Suprapubic skin (tissue), 4 donors: ENCODE data around the gene ITGA5. TPM values are rescaled to one million over a fixed set of nuclear protein-coding genes. Genes with fewer than 3 reads are reported as not detected.

Source experiments
- DNase-seq, 2 donors: peaks; one replicate each; pipeline ENCODE4 v3.0.0-alpha.2; 2019; ENCODE audit warnings: low spot score in 2 of 2
- H3K27ac ChIP-seq: fragments of 200-600 bp; sonication (generic); one replicate; pipeline ENCODE4 v1.5.1; 2019
- H3K27me3 ChIP-seq: fragments of 200-600 bp; sonication (generic); one replicate; pipeline ENCODE4 v1.5.1; 2019
- H3K36me3 ChIP-seq: fragments of 200-600 bp; sonication (generic); one replicate; pipeline ENCODE4 v1.5.1; 2019
- H3K4me1 ChIP-seq: fragments of 200-600 bp; sonication (generic); one replicate; pipeline ENCODE4 v1.5.1; 2019
- H3K4me3 ChIP-seq: fragments of 200-600 bp; sonication (generic); one replicate; pipeline ENCODE4 v1.5.1; 2019; ENCODE audit warnings: mild to moderate bottlenecking
- H3K9me3 ChIP-seq: fragments of 200-600 bp; sonication (generic); one replicate; pipeline ENCODE4 v1.5.1; 2019
- EP300 ChIP-seq: sonication (generic); formaldehyde crosslinking; IDR thresholded peaks from one replicate; pipeline ENCODE4 v1.6.1; 2017; ENCODE audit warnings: antibody characterized with exemption
- POLR2A ChIP-seq, 2 donors: fragments of 450-650 bp; IDR thresholded peaks; one replicate each; pipeline ENCODE4 v1.6.1; 2017; ENCODE audit warnings: antibody characterized with exemption in 2 of 2, mild to moderate bottlenecking in 2 of 2, moderate library complexity in 2 of 2
- POLR2AphosphoS5 ChIP-seq, 3 donors: sonication (generic); formaldehyde crosslinking; IDR thresholded peaks; one replicate each; pipeline ENCODE4 v1.6.1; 2017; ENCODE audit warnings: antibody characterized with exemption in 3 of 3
- WGBS: methylation state at CpG from one replicate; pipeline ENCODE4 v1.1.5; 2018; 5-methylcytosine and 5-hydroxymethylcytosine counted together
- total RNA-seq, 4 donors: library from RNA; depleted of rRNA; stranded (reverse); fragments of >200 nt; gene quantifications; one replicate each; pipeline ENCODE4 v1.1.0, GENCODE V29; 2016
- TF ChIP-seq, protein P1 (sequence below), 2 donors: fragments of 200-600 bp in 1 of 2; fragments of 450-650 bp in 1 of 2; sonication (generic) in 1 of 2; IDR thresholded peaks; one replicate each; pipeline ENCODE4 v1.5.1; 2016 to 2019; ENCODE audit warnings: antibody characterized with exemption in 2 of 2, mild to moderate bottlenecking in 1 of 2, moderate library complexity in 1 of 2

The ITGA5 gene
- total RNA-seq, 4 donors from 2014 or later = 16.3 to 36.4 (median 24.8) TPM

GRCh38 chr12:54377797-54378515 lies 41.1 kb downstream of the ITGA5 start:
- no peaks in the 10 kb centered on the region for H3K27me3 ChIP-seq
- peak overlapping the region; percentile 45 for H3K4me3 ChIP-seq
- H3K36me3 ChIP-seq = peaks cover 17% of the 10 kb centered on the region
- TF ChIP-seq EP300 (no peak), POLR2AphosphoS5 (IDR thresholded peaks at IDR 0.05) (no peak), POLR2A (IDR thresholded peaks at IDR 0.05) (no peak)
- TF ChIP-seq, protein P1, sequence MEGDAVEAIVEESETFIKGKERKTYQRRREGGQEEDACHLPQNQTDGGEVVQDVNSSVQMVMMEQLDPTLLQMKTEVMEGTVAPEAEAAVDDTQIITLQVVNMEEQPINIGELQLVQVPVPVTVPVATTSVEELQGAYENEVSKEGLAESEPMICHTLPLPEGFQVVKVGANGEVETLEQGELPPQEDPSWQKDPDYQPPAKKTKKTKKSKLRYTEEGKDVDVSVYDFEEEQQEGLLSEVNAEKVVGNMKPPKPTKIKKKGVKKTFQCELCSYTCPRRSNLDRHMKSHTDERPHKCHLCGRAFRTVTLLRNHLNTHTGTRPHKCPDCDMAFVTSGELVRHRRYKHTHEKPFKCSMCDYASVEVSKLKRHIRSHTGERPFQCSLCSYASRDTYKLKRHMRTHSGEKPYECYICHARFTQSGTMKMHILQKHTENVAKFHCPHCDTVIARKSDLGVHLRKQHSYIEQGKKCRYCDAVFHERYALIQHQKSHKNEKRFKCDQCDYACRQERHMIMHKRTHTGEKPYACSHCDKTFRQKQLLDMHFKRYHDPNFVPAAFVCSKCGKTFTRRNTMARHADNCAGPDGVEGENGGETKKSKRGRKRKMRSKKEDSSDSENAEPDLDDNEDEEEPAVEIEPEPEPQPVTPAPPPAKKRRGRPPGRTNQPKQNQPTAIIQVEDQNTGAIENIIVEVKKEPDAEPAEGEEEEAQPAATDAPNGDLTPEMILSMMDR (IDR thresholded peaks at IDR 0.05) = no peak
- 61% methylated on average over 6 of the region's 6 CpGs for WGBS
- peak overlapping the region; percentile 66 for H3K27ac ChIP-seq
- DNase-seq = no peak
- peaks cover 77% of the 10 kb centered on the region for H3K4me1 ChIP-seq
- H3K9me3 ChIP-seq = no peaks in the 10 kb centered on the region

GRCh38 chr12:54377007-54377406 lies 42.1 kb downstream of the ITGA5 start:
- H3K4me3 ChIP-seq = no peak overlapping the region
- 52% methylated on average over 2 of the region's 2 CpGs for WGBS
- peaks cover 76% of the 10 kb centered on the region for H3K4me1 ChIP-seq
- peak overlapping the region; percentile 63 for H3K27ac ChIP-seq
- H3K36me3 ChIP-seq = peaks cover 18% of the 10 kb centered on the region
- no peaks in the 10 kb centered on the region for H3K9me3 ChIP-seq
- H3K27me3 ChIP-seq = no peaks in the 10 kb centered on the region
- TF ChIP-seq POLR2A (IDR thresholded peaks at IDR 0.05) (no peak), POLR2AphosphoS5 (IDR thresholded peaks at IDR 0.05) (no peak), EP300 (no peak)
- TF ChIP-seq, protein P1 (IDR thresholded peaks at IDR 0.05) = no peak
- DNase-seq = no peak

DNA sequence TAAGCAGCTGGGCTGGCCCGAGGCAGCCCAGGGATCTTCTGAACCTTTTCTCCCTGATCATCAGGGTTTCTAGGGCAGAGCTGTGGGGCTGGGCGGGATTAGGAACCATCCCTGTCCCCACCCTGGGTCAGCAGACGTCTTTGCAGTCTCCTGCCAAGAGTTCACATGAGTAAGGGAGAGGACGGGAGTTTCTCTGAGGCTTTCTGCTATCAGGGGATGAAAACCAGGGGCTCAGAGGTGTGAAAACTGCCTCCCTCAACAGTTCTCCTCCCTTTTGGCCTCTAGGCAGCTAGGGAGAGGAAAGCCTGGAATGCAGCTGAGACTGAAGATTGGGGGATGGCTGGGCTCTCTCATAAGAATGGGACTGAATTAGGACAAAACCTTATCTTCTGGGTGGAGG lies 42.5 kb downstream of the ITGA5 start:
- Histone ChIP-seq H3K27me3 (no peaks in the 10 kb centered on the region), H3K4me1 (peaks cover 80% of the 10 kb centered on the region), H3K27ac (peak overlapping the region; percentile 63), H3K4me3 (no peak overlapping the region), H3K9me3 (no peaks in the 10 kb centered on the region), H3K36me3 (peaks cover 22% of the 10 kb centered on the region)
- TF ChIP-seq EP300 = no peak
- no peak for TF ChIP-seq POLR2A (IDR thresholded peaks at IDR 0.05)
- TF ChIP-seq, protein P1 (IDR thresholded peaks at IDR 0.05) = no peak
- TF ChIP-seq POLR2AphosphoS5 (IDR thresholded peaks at IDR 0.05) = no peak
- DNase-seq = no peak
- 36% methylated on average over 4 of the region's 4 CpGs for WGBS

GRCh38 chr12:54375259-54375579 lies 43.8 kb downstream of the ITGA5 start:
- no peaks in the 10 kb centered on the region for H3K9me3 ChIP-seq
- 41% methylated on average over 2 of the region's 2 CpGs for WGBS
- peaks cover 23% of the 10 kb centered on the region for H3K36me3 ChIP-seq
- H3K27ac ChIP-seq = peak overlapping the region; percentile 63
- no peak overlapping the region for H3K4me3 ChIP-seq
- TF ChIP-seq, protein P1 (IDR thresholded peaks at IDR 0.05) = no peak
- DNase-seq = no peak
- peaks cover 93% of the 10 kb centered on the region for H3K4me1 ChIP-seq
- H3K27me3 ChIP-seq = no peaks in the 10 kb centered on the region

GRCh38 chr12:54374562-54375258 lies 44.4 kb downstream of the ITGA5 start:
- 20% methylated on average over 2 of the region's 2 CpGs for WGBS
- Histone ChIP-seq H3K27me3 (no peaks in the 10 kb centered on the region), H3K27ac (peak overlapping the region; percentile 63), H3K36me3 (peaks cover 23% of the 10 kb centered on the region), H3K4me1 (peaks cover 93% of the 10 kb centered on the region), H3K4me3 (no peak overlapping the region), H3K9me3 (no peaks in the 10 kb centered on the region)
- no peak for DNase-seq
- TF ChIP-seq EP300 (no peak), POLR2AphosphoS5 (IDR thresholded peaks at IDR 0.05) (no peak), POLR2A (IDR thresholded peaks at IDR 0.05) (no peak)
- TF ChIP-seq, protein P1 (IDR thresholded peaks at IDR 0.05) = no peak
